Upper lobe of right lung (tissue), 1 donor: ENCODE results near the gene CDH23. TPM values are rescaled to one million over a fixed set of nuclear protein-coding genes. Genes with fewer than 3 reads are reported as not detected.
A peak's percentile ranks its signal among the peaks of the same experiment; 100 is the strongest.

Experiments used
- ATAC-seq: fragments of 200-7000 bp; cut with Tn5 transposase; one replicate; pipeline ENCODE4 v1.9.1; 2020; ENCODE audit warnings: mild to moderate bottlenecking, moderate library complexity
- DNase-seq: peaks from one replicate; pipeline ENCODE4 v3.0.0-alpha.2; 2020
- H3K27ac ChIP-seq: fragments of 200-600 bp; one replicate; pipeline ENCODE4 v1.8.0; 2022
- H3K27me3 ChIP-seq: fragments of 200-600 bp; one replicate; pipeline ENCODE4 v1.8.0; 2022; ENCODE audit warnings: mild to moderate bottlenecking
- H3K36me3 ChIP-seq: fragments of 200-600 bp; one replicate; pipeline ENCODE4 v1.8.0; 2022
- H3K4me1 ChIP-seq: fragments of 200-600 bp; one replicate; pipeline ENCODE4 v1.8.0; 2022
- H3K4me3 ChIP-seq: fragments of 200-600 bp; one replicate; pipeline ENCODE4 v1.8.0; 2022; ENCODE audit warnings: mild to moderate bottlenecking
- H3K9me3 ChIP-seq: fragments of 200-600 bp; one replicate; pipeline ENCODE4 v1.8.0; 2022
- CTCF ChIP-seq: fragments of 200-600 bp; IDR thresholded peaks from one replicate; pipeline ENCODE4 v1.8.0; 2022; ENCODE audit warnings: antibody characterized with exemption
- intact Hi-C: fragments of 100-400 bp; cut with DNase I; formaldehyde crosslinking; loops from one replicate; pipeline ENCODE4 v1.11.0; 2022
- total RNA-seq: library from RNA; stranded (reverse); fragmentation: NEBNext Ultra II Directional; extraction: Animal tissue kit (Norgen Biotek cat#: 25700); gene quantifications from one replicate; pipeline ENCODE4 v1.2.1, GENCODE V29; 2021
- donor health status: DM: no; HTN: yes; CAD: no; lungs with severe emphysema.

Gene CDH23
- total RNA-seq, 1 donor from 2014 or later: 10.9 TPM

- no peak for ATAC-seq
- Histone ChIP-seq H3K4me1 (no peaks in the 10 kb centered on the region), H3K4me3 (no peak overlapping the region), H3K9me3 (no peaks in the 10 kb centered on the region), H3K36me3 (no peaks in the 10 kb centered on the region), H3K27me3 (no peaks in the 10 kb centered on the region), H3K27ac (no peak overlapping the region)
- intact Hi-C loops: no loop called here
- no peak for TF ChIP-seq CTCF
- no peak for DNase-seq
Measured at GRCh38 chr10:71466330-71466729, 69.6 kb downstream of the CDH23 start.

GRCh38 chr10:71467161-71467560, 70.4 kb downstream of the CDH23 start:
- H3K36me3 ChIP-seq: no peaks in the 10 kb centered on the region
- intact Hi-C loops: no loop called here
- no peak for DNase-seq
- H3K9me3 ChIP-seq: no peaks in the 10 kb centered on the region
- H3K4me3 ChIP-seq: no peak overlapping the region
- H3K27ac ChIP-seq: no peak overlapping the region
- TF ChIP-seq CTCF: no peak
- no peaks in the 10 kb centered on the region for H3K4me1 ChIP-seq
- no peaks in the 10 kb centered on the region for H3K27me3 ChIP-seq
- no peak for ATAC-seq

GRCh38 chr10:71467569-71468362, 71.0 kb downstream of the CDH23 start:
- no peak for TF ChIP-seq CTCF
- H3K36me3 ChIP-seq: no peaks in the 10 kb centered on the region
- H3K27me3 ChIP-seq: no peaks in the 10 kb centered on the region
- intact Hi-C loops: no loop called here
- H3K9me3 ChIP-seq: no peaks in the 10 kb centered on the region
- H3K4me1 ChIP-seq: peaks cover 3% of the 10 kb centered on the region
- no peak overlapping the region for H3K4me3 ChIP-seq
- no peak overlapping the region for H3K27ac ChIP-seq
- DNase-seq: no peak
- no peak for ATAC-seq

GRCh38 chr10:71468363-71469094, 71.8 kb downstream of the CDH23 start:
- DNase-seq: no peak
- no peaks in the 10 kb centered on the region for H3K27me3 ChIP-seq
- TF ChIP-seq CTCF: no peak
- intact Hi-C loops: no loop called here
- peak; percentile 8 for ATAC-seq
- no peaks in the 10 kb centered on the region for H3K9me3 ChIP-seq
- no peak overlapping the region for H3K4me3 ChIP-seq
- peaks cover 3% of the 10 kb centered on the region for H3K4me1 ChIP-seq
- H3K36me3 ChIP-seq: no peaks in the 10 kb centered on the region
- no peak overlapping the region for H3K27ac ChIP-seq

GRCh38 chr10:71471006-71471405, 74.3 kb downstream of the CDH23 start:
- intact Hi-C loops: no loop called here
- no peak for DNase-seq
- ATAC-seq: no peak
- H3K4me1 ChIP-seq: peaks cover 16% of the 10 kb centered on the region
- no peak for TF ChIP-seq CTCF
- H3K27ac ChIP-seq: no peak overlapping the region
- no peak overlapping the region for H3K4me3 ChIP-seq
- H3K36me3 ChIP-seq: no peaks in the 10 kb centered on the region
- no peaks in the 10 kb centered on the region for H3K9me3 ChIP-seq
- no peaks in the 10 kb centered on the region for H3K27me3 ChIP-seq
